Measurements from ENCODE around the gene ZNF837. TPM values are rescaled to one million over a fixed set of nuclear protein-coding genes. Genes with fewer than 3 reads are reported as not detected.
A peak's percentile ranks its signal among the peaks of the same experiment; 100 is the strongest.

The ZNF837 gene
- total and polyA plus RNA-seq, 2 of the 13 experiments (the other 11 are each of a cell fraction or from before 2014, with no cell fraction given), result 0.29 to 1.3 TPM

DNA sequence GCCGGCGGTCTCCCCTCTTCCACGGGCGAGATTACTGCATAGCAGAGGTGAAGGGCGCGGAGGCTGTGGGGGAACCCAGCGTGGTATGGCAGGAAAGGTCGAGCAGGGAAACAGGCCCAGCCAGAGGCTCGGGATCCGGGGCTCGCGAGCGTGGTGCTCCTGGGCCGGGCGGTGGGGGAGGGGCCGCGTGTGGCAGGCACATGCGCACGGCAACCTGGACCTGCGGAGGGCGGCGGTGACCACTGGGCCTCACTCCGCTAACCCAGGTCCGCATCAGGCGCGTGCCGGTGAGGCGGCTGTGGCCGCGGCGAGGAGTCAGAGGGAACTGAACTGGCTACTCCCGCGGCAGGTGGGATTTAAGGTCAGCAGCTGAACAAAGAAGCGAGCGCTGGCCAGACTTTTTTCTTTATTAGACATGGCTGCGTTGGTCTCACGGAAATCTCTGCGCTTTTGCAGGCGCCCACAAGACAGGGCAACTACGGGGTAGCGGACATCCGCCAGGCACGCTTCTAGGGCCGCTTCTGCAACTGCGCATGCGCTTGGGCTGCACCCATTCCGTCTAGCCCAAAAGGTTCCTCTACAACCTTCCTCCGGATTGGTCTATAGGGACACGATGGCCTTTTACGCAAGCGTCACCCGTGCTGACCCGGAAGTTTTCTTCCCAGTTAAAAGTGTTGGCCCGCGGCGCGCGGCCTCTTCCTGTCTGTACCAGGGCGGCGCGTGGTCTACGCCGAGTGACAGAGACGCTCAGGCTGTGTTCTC lies 5.9 kb upstream of the ZNF837 start, which contains the start of gene RPS5 (continued):
- TF ChIP-seq, protein P1, sequence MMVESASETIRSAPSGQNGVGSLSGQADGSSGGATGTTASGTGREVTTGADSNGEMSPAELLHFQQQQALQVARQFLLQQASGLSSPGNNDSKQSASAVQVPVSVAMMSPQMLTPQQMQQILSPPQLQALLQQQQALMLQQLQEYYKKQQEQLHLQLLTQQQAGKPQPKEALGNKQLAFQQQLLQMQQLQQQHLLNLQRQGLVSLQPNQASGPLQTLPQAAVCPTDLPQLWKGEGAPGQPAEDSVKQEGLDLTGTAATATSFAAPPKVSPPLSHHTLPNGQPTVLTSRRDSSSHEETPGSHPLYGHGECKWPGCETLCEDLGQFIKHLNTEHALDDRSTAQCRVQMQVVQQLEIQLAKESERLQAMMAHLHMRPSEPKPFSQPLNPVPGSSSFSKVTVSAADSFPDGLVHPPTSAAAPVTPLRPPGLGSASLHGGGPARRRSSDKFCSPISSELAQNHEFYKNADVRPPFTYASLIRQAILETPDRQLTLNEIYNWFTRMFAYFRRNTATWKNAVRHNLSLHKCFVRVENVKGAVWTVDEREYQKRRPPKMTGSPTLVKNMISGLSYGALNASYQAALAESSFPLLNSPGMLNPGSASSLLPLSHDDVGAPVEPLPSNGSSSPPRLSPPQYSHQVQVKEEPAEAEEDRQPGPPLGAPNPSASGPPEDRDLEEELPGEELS (CRISPR knock-in tag; IDR thresholded peaks at IDR 0.05), result 0 out of 2 replicates have a peak, but pooled peaks have one; percentile 14
- TF ChIP-seq, protein P2, sequence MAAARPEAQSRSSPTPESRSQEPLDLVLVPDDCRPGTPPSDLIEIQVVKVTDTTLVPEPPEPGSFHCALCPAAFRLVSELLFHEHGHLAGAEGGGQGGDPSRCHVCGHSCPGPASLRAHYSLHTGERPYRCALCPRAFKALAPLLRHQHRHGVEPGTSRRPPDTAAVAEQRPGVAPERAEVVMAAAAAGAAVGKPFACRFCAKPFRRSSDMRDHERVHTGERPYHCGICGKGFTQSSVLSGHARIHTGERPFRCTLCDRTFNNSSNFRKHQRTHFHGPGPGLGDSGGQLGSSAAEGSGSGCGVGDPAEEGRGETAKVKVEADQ (CRISPR knock-in tag; IDR thresholded peaks at IDR 0.05; ENCODE audit: borderline replicate concordance), result 0 out of 2 replicates have a peak, but pooled peaks have one; percentile 22
- TF ChIP-seq ZBTB3 (CRISPR knock-in tag; IDR thresholded peaks at IDR 0.05; ENCODE audit: borderline replicate concordance, low read depth), result 0 out of 2 replicates have a peak, but pooled peaks have one; percentile 47
- TF ChIP-seq, protein P3, sequence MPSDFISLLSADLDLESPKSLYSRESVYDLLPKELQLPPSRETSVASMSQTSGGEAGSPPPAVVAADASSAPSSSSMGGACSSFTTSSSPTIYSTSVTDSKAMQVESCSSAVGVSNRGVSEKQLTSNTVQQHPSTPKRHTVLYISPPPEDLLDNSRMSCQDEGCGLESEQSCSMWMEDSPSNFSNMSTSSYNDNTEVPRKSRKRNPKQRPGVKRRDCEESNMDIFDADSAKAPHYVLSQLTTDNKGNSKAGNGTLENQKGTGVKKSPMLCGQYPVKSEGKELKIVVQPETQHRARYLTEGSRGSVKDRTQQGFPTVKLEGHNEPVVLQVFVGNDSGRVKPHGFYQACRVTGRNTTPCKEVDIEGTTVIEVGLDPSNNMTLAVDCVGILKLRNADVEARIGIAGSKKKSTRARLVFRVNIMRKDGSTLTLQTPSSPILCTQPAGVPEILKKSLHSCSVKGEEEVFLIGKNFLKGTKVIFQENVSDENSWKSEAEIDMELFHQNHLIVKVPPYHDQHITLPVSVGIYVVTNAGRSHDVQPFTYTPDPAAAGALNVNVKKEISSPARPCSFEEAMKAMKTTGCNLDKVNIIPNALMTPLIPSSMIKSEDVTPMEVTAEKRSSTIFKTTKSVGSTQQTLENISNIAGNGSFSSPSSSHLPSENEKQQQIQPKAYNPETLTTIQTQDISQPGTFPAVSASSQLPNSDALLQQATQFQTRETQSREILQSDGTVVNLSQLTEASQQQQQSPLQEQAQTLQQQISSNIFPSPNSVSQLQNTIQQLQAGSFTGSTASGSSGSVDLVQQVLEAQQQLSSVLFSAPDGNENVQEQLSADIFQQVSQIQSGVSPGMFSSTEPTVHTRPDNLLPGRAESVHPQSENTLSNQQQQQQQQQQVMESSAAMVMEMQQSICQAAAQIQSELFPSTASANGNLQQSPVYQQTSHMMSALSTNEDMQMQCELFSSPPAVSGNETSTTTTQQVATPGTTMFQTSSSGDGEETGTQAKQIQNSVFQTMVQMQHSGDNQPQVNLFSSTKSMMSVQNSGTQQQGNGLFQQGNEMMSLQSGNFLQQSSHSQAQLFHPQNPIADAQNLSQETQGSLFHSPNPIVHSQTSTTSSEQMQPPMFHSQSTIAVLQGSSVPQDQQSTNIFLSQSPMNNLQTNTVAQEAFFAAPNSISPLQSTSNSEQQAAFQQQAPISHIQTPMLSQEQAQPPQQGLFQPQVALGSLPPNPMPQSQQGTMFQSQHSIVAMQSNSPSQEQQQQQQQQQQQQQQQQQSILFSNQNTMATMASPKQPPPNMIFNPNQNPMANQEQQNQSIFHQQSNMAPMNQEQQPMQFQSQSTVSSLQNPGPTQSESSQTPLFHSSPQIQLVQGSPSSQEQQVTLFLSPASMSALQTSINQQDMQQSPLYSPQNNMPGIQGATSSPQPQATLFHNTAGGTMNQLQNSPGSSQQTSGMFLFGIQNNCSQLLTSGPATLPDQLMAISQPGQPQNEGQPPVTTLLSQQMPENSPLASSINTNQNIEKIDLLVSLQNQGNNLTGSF (CRISPR knock-in tag; IDR thresholded peaks at IDR 0.05), result peak; percentile 50
- TF ChIP-seq, protein P4, sequence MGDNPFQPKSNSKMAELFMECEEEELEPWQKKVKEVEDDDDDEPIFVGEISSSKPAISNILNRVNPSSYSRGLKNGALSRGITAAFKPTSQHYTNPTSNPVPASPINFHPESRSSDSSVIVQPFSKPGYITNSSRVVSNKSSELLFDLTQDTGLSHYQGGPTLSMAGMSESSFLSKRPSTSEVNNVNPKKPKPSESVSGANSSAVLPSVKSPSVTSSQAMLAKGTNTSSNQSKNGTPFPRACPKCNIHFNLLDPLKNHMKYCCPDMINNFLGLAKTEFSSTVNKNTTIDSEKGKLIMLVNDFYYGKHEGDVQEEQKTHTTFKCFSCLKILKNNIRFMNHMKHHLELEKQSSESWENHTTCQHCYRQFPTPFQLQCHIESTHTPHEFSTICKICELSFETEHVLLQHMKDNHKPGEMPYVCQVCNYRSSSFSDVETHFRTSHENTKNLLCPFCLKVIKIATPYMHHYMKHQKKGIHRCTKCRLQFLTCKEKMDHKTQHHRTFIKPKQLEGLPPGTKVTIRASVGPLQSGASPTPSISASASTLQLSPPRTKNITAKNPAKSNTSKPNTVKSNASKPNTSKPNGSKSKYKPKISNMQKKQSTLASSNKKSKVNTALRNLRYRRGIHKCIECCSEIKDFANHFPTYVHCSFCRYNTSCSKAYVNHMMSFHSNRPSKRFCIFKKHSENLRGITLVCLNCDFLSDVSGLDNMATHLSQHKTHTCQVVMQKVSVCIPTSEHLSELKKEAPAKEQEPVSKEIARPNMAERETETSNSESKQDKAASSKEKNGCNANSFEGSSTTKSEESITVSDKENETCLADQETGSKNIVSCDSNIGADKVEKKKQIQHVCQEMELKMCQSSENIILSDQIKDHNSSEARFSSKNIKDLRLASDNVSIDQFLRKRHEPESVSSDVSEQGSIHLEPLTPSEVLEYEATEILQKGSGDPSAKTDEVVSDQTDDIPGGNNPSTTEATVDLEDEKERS (CRISPR knock-in tag; IDR thresholded peaks at IDR 0.05), result no peak; the same call in 1 of the 2 replicates
- TF ChIP-seq, protein P5, sequence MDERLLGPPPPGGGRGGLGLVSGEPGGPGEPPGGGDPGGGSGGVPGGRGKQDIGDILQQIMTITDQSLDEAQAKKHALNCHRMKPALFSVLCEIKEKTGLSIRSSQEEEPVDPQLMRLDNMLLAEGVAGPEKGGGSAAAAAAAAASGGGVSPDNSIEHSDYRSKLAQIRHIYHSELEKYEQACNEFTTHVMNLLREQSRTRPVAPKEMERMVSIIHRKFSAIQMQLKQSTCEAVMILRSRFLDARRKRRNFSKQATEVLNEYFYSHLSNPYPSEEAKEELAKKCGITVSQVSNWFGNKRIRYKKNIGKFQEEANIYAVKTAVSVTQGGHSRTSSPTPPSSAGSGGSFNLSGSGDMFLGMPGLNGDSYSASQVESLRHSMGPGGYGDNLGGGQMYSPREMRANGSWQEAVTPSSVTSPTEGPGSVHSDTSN (CRISPR knock-in tag; IDR thresholded peaks at IDR 0.05), result no peak
- peak; percentile 26; the same call in 1 of the 2 replicates for TF ChIP-seq MAZ (IDR thresholded peaks at IDR 0.05; ENCODE audit: borderline replicate concordance, low read depth, low read length)
- TF ChIP-seq MAZ (CRISPR knock-in tag; IDR thresholded peaks at IDR 0.05; ENCODE audit: low read depth), result peak; percentile 37
- no peak for TF ChIP-seq ONECUT2 (CRISPR knock-in tag; IDR thresholded peaks at IDR 0.05)
- TF ChIP-seq HNRNPLL (IDR thresholded peaks at IDR 0.05; ENCODE audit: low read depth, low read length, poor library complexity, severe bottlenecking), result peak; percentile 87
- peak; percentile 90 for TF ChIP-seq POLR2AphosphoS5 (IDR thresholded peaks at IDR 0.05; ENCODE audit: low read depth, low read length)
